ENCODE data around the gene SLC11A1.

Gene SLC11A1

DNA sequence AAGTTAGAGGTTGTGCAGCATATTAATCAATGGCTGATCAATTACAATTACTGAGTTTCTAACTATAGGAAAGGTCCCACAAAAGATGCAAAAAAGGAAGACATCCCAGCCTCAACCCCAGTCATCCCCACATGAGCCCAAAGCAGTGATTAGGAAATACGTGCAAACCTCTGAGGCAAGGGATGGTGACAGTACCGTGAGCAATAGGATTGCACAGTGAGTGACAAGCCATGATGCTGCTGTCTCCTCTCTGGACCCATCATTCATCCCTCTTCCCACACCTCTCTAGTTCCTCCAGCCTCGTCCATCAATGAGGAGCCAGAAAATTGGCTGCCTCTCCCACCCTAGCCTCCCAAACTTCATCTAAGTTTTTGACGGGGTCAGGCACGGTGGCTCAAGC lies 4.0 kb upstream of the SLC11A1 start:
- H2BK15ac ChIP-seq (ENCODE audit: low read depth, poor library complexity, severe bottlenecking): no peak overlapping the region

DNA sequence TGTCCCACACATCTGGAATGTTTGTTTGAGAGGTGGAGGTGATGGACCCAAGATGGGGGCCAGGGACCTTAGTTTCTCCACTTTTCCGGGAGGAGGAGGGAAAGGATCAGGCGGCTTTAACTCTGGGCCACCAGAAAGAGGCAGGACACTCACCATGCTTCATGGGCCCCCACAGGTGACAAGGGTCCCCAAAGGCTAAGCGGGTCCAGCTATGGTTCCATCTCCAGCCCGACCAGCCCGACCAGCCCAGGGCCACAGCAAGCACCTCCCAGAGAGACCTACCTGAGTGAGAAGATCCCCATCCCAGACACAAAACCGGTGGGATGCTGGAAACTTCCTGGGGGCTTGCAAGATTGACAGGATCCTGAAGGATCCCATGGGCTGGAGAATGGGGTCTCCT lies 712 bp downstream of the SLC11A1 start:
- Histone ChIP-seq H4K8ac (ENCODE audit: low read length) (no peak overlapping the region), H2BK12ac (ENCODE audit: low read length in 2 of 2) (no peak overlapping the region), H3K27ac (ENCODE audit: low read length, poor library complexity, severe bottlenecking) (no peak overlapping the region)

More for the DNA sequence above, 4.0 kb upstream of the SLC11A1 start:
- Histone ChIP-seq H2BK12ac (ENCODE audit: low read length in 2 of 2) (peak overlapping the region in 1 of 2 experiments; percentile 52), H4K91ac (ENCODE audit: low read length) (no peak overlapping the region), H3K27ac (ENCODE audit: low read length, poor library complexity, severe bottlenecking) (no peak overlapping the region), H3K18ac (ENCODE audit: low read depth in 1 of 2, low read length in 2 of 2) (no peak overlapping the region), H3K27me3 (ENCODE audit: control insufficient read depth in 1 of 2, insufficient read depth in 1 of 2, low read length in 2 of 2) (peaks cover 22 to 23% of the 10 kb centered on the region in 2 experiments), H2BK120ac (ENCODE audit: low read depth, low read length) (no peak overlapping the region), H3K4ac (ENCODE audit: low read depth in 1 of 2, low read length in 2 of 2) (no peak overlapping the region), H3K4me1 (ENCODE audit: control insufficient read depth, insufficient read depth, low read depth, low read length) (no peaks in the 10 kb centered on the region), H4K8ac (ENCODE audit: low read length) (no peak overlapping the region), H3K23ac (ENCODE audit: low read length in 2 of 2) (no peak overlapping the region), H2AFZ (ENCODE audit: low read depth, low read length) (no peak overlapping the region), H3K4me3 (ENCODE audit: insufficient read depth in 1 of 2, low read depth in 1 of 2, low read length in 2 of 2) (no peak overlapping the region), H3K79me1 (replicated peaks; ENCODE audit: low read length, poor library complexity, severe bottlenecking) (no peaks in the 10 kb centered on the region), H2BK5ac (ENCODE audit: low read depth, low read length, poor library complexity, severe bottlenecking) (no peak overlapping the region), H3K9me3 (ENCODE audit: control insufficient read depth, low read length) (no peaks in the 10 kb centered on the region), H2AK5ac (ENCODE audit: low read length, severe bottlenecking) (no peak overlapping the region), H3K4me2 (ENCODE audit: low read length, poor library complexity, severe bottlenecking) (no peak overlapping the region), H3K9ac (ENCODE audit: low read length) (no peak overlapping the region), H3K14ac (ENCODE audit: low read length in 2 of 2) (peak overlapping the region in 1 of 2 experiments; percentile 41), H3K36me3 (ENCODE audit: control insufficient read depth in 1 of 2, insufficient read depth in 2 of 2, low read depth in 1 of 2, low read length in 2 of 2) (no peaks in the 10 kb centered on the region)
- WGBS: 87% methylated on average over 5 of the region's 5 CpGs
- no peak for DNase-seq

DNA sequence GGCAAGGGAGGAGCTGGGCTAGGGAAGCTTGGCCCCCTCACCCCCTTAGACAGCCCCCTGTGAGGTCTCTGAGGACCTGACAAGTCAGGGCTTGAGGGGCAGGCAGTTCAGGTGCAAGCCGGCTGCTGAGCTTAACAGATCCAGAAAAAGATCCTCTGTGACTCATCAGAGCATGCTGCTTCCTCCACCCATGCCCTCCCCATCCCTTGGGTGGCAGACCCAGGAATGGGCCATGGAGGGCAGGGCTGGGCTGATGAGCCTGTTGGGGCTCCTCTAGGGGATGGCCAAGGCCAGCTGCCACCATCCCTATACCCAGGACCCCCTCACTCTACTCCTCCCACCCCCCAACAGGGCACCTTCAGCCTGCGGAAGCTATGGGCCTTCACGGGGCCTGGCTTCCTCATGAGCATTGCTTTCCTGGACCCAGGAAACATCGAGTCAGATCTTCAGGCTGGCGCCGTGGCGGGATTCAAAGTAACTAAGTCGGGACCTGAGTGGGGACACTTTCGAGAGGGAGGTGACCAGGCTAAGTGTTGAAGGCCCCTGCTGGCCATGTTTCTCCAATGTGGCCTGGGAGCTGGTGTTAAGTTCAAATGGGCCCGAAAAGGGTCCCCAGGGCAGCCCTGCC lies 1.9 kb downstream of the SLC11A1 start:
- no peak overlapping the region for H2BK5ac ChIP-seq (ENCODE audit: low read depth, low read length, poor library complexity, severe bottlenecking)
- no peak overlapping the region for H2BK120ac ChIP-seq (ENCODE audit: low read depth, low read length)
- H4K91ac ChIP-seq (ENCODE audit: low read length): no peak overlapping the region
- no peak overlapping the region for H2AFZ ChIP-seq (ENCODE audit: low read depth, low read length)
- H3K79me1 ChIP-seq (replicated peaks; ENCODE audit: low read length, poor library complexity, severe bottlenecking): no peaks in the 10 kb centered on the region
- H3K18ac ChIP-seq (ENCODE audit: low read depth in 1 of 2, low read length in 2 of 2): peak overlapping the region in 1 of 2 experiments; percentile 23
- no peak overlapping the region for H2BK12ac ChIP-seq (ENCODE audit: low read length in 2 of 2)
- no peak for DNase-seq
- no peak overlapping the region for H3K14ac ChIP-seq (ENCODE audit: low read length in 2 of 2)
- no peak overlapping the region for H3K27ac ChIP-seq (ENCODE audit: low read length, poor library complexity, severe bottlenecking)
- H3K9ac ChIP-seq (ENCODE audit: low read length): no peak overlapping the region
- H3K23ac ChIP-seq (ENCODE audit: low read length in 2 of 2): no peak overlapping the region
- no peaks in the 10 kb centered on the region for H3K9me3 ChIP-seq (ENCODE audit: control insufficient read depth, low read length)
- H3K36me3 ChIP-seq (ENCODE audit: control insufficient read depth in 1 of 2, insufficient read depth in 2 of 2, low read depth in 1 of 2, low read length in 2 of 2): no peaks in the 10 kb centered on the region
- peak overlapping the region; percentile 26 for H2BK15ac ChIP-seq (ENCODE audit: low read depth, poor library complexity, severe bottlenecking)
- no peak overlapping the region for H3K4me3 ChIP-seq (ENCODE audit: insufficient read depth in 1 of 2, low read depth in 1 of 2, low read length in 2 of 2)
- peaks cover 33 to 34% of the 10 kb centered on the region in 2 experiments for H3K27me3 ChIP-seq (ENCODE audit: control insufficient read depth in 1 of 2, insufficient read depth in 1 of 2, low read length in 2 of 2)
- H3K4me1 ChIP-seq (ENCODE audit: control insufficient read depth, insufficient read depth, low read depth, low read length): peaks cover 13% of the 10 kb centered on the region
- H3K4me2 ChIP-seq (ENCODE audit: low read length, poor library complexity, severe bottlenecking): no peak overlapping the region
- H4K8ac ChIP-seq (ENCODE audit: low read length): no peak overlapping the region
- no peak overlapping the region for H3K4ac ChIP-seq (ENCODE audit: low read depth in 1 of 2, low read length in 2 of 2)
- H2AK5ac ChIP-seq (ENCODE audit: low read length, severe bottlenecking): no peak overlapping the region
- WGBS: 84% methylated on average over 9 of the region's 10 CpGs

More for the DNA sequence above, 712 bp downstream of the SLC11A1 start:
- no peak overlapping the region for H2BK120ac ChIP-seq (ENCODE audit: low read depth, low read length)
- no peak overlapping the region for H4K91ac ChIP-seq (ENCODE audit: low read length)
- no peak overlapping the region for H3K4ac ChIP-seq (ENCODE audit: low read depth in 1 of 2, low read length in 2 of 2)
- no peak overlapping the region for H3K23ac ChIP-seq (ENCODE audit: low read length in 2 of 2)
- no peak overlapping the region for H3K4me3 ChIP-seq (ENCODE audit: insufficient read depth in 1 of 2, low read depth in 1 of 2, low read length in 2 of 2)
- H2BK5ac ChIP-seq (ENCODE audit: low read depth, low read length, poor library complexity, severe bottlenecking): no peak overlapping the region
- 89% methylated on average over 6 of the region's 6 CpGs for WGBS
- H2BK15ac ChIP-seq (ENCODE audit: low read depth, poor library complexity, severe bottlenecking): no peak overlapping the region
- no peaks in the 10 kb centered on the region for H3K9me3 ChIP-seq (ENCODE audit: control insufficient read depth, low read length)
- H3K4me1 ChIP-seq (ENCODE audit: control insufficient read depth, insufficient read depth, low read depth, low read length): peaks cover 12% of the 10 kb centered on the region
- no peak overlapping the region for H3K14ac ChIP-seq (ENCODE audit: low read length in 2 of 2)
- no peaks in the 10 kb centered on the region for H3K36me3 ChIP-seq (ENCODE audit: control insufficient read depth in 1 of 2, insufficient read depth in 2 of 2, low read depth in 1 of 2, low read length in 2 of 2)
- H3K79me1 ChIP-seq (replicated peaks; ENCODE audit: low read length, poor library complexity, severe bottlenecking): no peaks in the 10 kb centered on the region
- H2AK5ac ChIP-seq (ENCODE audit: low read length, severe bottlenecking): no peak overlapping the region
- no peak overlapping the region for H3K4me2 ChIP-seq (ENCODE audit: low read length, poor library complexity, severe bottlenecking)
- no peak for DNase-seq
- peaks cover 35 to 36% of the 10 kb centered on the region in 2 experiments for H3K27me3 ChIP-seq (ENCODE audit: control insufficient read depth in 1 of 2, insufficient read depth in 1 of 2, low read length in 2 of 2)
- H3K9ac ChIP-seq (ENCODE audit: low read length): no peak overlapping the region
- no peak overlapping the region for H2AFZ ChIP-seq (ENCODE audit: low read depth, low read length)
- no peak overlapping the region for H3K18ac ChIP-seq (ENCODE audit: low read depth in 1 of 2, low read length in 2 of 2)

DNA sequence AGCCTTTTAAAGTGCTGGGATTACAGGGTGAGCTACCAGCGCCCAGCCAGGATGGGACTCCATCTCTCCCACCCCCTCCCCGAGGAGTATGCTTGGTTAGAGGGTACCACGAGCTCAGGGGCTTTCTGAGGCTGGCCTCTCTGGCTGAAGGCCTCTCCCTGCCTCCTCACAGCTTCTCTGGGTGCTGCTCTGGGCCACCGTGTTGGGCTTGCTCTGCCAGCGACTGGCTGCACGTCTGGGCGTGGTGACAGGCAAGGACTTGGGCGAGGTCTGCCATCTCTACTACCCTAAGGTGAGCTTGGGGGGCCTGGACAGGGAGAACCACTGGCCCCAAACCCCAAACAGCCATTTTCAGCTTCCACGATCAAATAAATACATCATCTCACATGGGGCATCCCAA lies 2.9 kb downstream of the SLC11A1 start:
- peak overlapping the region in 1 of 2 experiments; percentile 84 for H2BK12ac ChIP-seq (ENCODE audit: low read length in 2 of 2)
- H3K14ac ChIP-seq (ENCODE audit: low read length in 2 of 2): no peak overlapping the region
- H3K18ac ChIP-seq (ENCODE audit: low read depth in 1 of 2, low read length in 2 of 2): no peak overlapping the region
- H4K91ac ChIP-seq (ENCODE audit: low read length): no peak overlapping the region
- no peak for DNase-seq
- H4K8ac ChIP-seq (ENCODE audit: low read length): no peak overlapping the region
- peaks cover 31 to 34% of the 10 kb centered on the region in 2 experiments for H3K27me3 ChIP-seq (ENCODE audit: control insufficient read depth in 1 of 2, insufficient read depth in 1 of 2, low read length in 2 of 2)
- no peak overlapping the region for H2BK5ac ChIP-seq (ENCODE audit: low read depth, low read length, poor library complexity, severe bottlenecking)
- no peak overlapping the region for H2BK15ac ChIP-seq (ENCODE audit: low read depth, poor library complexity, severe bottlenecking)
- H3K4me3 ChIP-seq (ENCODE audit: insufficient read depth in 1 of 2, low read depth in 1 of 2, low read length in 2 of 2): no peak overlapping the region
- no peaks in the 10 kb centered on the region for H3K36me3 ChIP-seq (ENCODE audit: control insufficient read depth in 1 of 2, insufficient read depth in 2 of 2, low read depth in 1 of 2, low read length in 2 of 2)
- H2BK120ac ChIP-seq (ENCODE audit: low read depth, low read length): no peak overlapping the region
- no peak overlapping the region for H3K4ac ChIP-seq (ENCODE audit: low read depth in 1 of 2, low read length in 2 of 2)
- no peak overlapping the region for H3K9ac ChIP-seq (ENCODE audit: low read length)
- H2AK5ac ChIP-seq (ENCODE audit: low read length, severe bottlenecking): no peak overlapping the region
- H3K4me2 ChIP-seq (ENCODE audit: low read length, poor library complexity, severe bottlenecking): no peak overlapping the region
- H3K23ac ChIP-seq (ENCODE audit: low read length in 2 of 2): no peak overlapping the region
- no peak overlapping the region for H2AFZ ChIP-seq (ENCODE audit: low read depth, low read length)
- H3K4me1 ChIP-seq (ENCODE audit: control insufficient read depth, insufficient read depth, low read depth, low read length): peaks cover 13% of the 10 kb centered on the region
- no peaks in the 10 kb centered on the region for H3K9me3 ChIP-seq (ENCODE audit: control insufficient read depth, low read length)
- WGBS: 85% methylated on average over 8 of the region's 9 CpGs
- no peak overlapping the region for H3K27ac ChIP-seq (ENCODE audit: low read length, poor library complexity, severe bottlenecking)
- no peaks in the 10 kb centered on the region for H3K79me1 ChIP-seq (replicated peaks; ENCODE audit: low read length, poor library complexity, severe bottlenecking)
